K562 (cell line): Measurements from ENCODE around the gene CPA4. TPM values are rescaled to one million over a fixed set of nuclear protein-coding genes. Genes with fewer than 3 reads are reported as not detected.

Source experiments
- BDP1 ChIP-seq: IDR thresholded peaks from 3 replicates; pipeline ENCODE4 v1.6.1; 2011; ENCODE audit not compliant: insufficient read length, insufficient read depth
- FOXK1 ChIP-seq: sonication (generic); formaldehyde crosslinking; IDR thresholded peaks from 2 replicates; pipeline ENCODE4 v1.8.0; 2022; ENCODE audit warnings: missing genetic modification reagents, mild to moderate bottlenecking, borderline replicate concordance
- NCOR1 ChIP-seq: fragments of 450-650 bp; IDR thresholded peaks from 2 replicates; pipeline ENCODE4 v1.6.1; 2016; ENCODE audit warnings: mild to moderate bottlenecking, moderate library complexity
- NFIX ChIP-seq: fragments of 250-450 bp; sonication (Bioruptor Pico); IDR thresholded peaks from 2 replicates; pipeline ENCODE4 v1.4.0; 2020; ENCODE audit warnings: low read depth, mild to moderate bottlenecking, moderate library complexity
- PHTF2 ChIP-seq: fragments of 250-450 bp; sonication (Bioruptor Pico); IDR thresholded peaks from 2 replicates; pipeline ENCODE4 v1.5.0; 2021; ENCODE audit warnings: mild to moderate bottlenecking
- SRSF3 ChIP-seq: fragments of 200-400 bp; formaldehyde crosslinking; IDR thresholded peaks from 2 replicates; pipeline ENCODE4 v1.6.1; 2016; ENCODE audit warnings: mild to moderate bottlenecking, low read length, moderate library complexity; ENCODE audit not compliant: insufficient read depth
- STAT5A ChIP-seq: IDR thresholded peaks from 2 replicates; pipeline ENCODE4 v1.6.1; 2012; ENCODE audit warnings: low read length, inconsistent platforms, borderline replicate concordance
- ZNF232 ChIP-seq: sonication (generic); formaldehyde crosslinking; IDR thresholded peaks from 2 replicates; pipeline ENCODE4 v1.8.0; 2022; ENCODE audit warnings: mild to moderate bottlenecking, missing genetic modification reagents
- polyA plus RNA-seq, 8 experiments: library from polyadenylated mRNA; depleted of rRNA in 4 of 8; stranded (reverse) in 5 of 8; unstranded in 3 of 8; fragments of >200 nt; fragmentation: Nextera tagmentation in 2 of 8; fragmentation: Illumina TruSeq in 1 of 8; extraction: Ambion mirVana in 2 of 8; extraction: Trizol in 1 of 8; gene quantifications; 2 replicates each; pipeline versions ENCODE4 v1.2.1 to v1.2.3, GENCODE V29; 2011 to 2014; ENCODE audit warnings: inconsistent platforms in 1 of 8, missing spikeins in 1 of 8
- total RNA-seq, 7 experiments: library from RNA; depleted of rRNA in 6 of 7; stranded (reverse); fragments of >200 nt in 6 of 7; fragmentation: Illumina TruSeq in 2 of 7; extraction: Trizol in 2 of 7; gene quantifications; 2 replicates each; pipeline versions ENCODE4 v1.2.1 to v1.2.3, GENCODE V29; 2011 to 2021; ENCODE audit warnings: low replicate concordance in 1 of 7
- TF ChIP-seq, protein P1 (sequence below): fragments of 450-650 bp; IDR thresholded peaks from 2 replicates; pipeline ENCODE4 v1.7.0; 2016; ENCODE audit warnings: borderline replicate concordance
- TF ChIP-seq, protein P2 (sequence below): fragments of 450-650 bp; formaldehyde crosslinking; IDR thresholded peaks from 2 replicates; pipeline ENCODE4 v1.4.0; 2020; ENCODE audit warnings: mild to moderate bottlenecking, moderate library complexity

The CPA4 gene
- total and polyA plus RNA-seq, 9 of the 15 experiments (the other 6 are each of a cell fraction or from before 2014, with no cell fraction given) = not detected

DNA sequence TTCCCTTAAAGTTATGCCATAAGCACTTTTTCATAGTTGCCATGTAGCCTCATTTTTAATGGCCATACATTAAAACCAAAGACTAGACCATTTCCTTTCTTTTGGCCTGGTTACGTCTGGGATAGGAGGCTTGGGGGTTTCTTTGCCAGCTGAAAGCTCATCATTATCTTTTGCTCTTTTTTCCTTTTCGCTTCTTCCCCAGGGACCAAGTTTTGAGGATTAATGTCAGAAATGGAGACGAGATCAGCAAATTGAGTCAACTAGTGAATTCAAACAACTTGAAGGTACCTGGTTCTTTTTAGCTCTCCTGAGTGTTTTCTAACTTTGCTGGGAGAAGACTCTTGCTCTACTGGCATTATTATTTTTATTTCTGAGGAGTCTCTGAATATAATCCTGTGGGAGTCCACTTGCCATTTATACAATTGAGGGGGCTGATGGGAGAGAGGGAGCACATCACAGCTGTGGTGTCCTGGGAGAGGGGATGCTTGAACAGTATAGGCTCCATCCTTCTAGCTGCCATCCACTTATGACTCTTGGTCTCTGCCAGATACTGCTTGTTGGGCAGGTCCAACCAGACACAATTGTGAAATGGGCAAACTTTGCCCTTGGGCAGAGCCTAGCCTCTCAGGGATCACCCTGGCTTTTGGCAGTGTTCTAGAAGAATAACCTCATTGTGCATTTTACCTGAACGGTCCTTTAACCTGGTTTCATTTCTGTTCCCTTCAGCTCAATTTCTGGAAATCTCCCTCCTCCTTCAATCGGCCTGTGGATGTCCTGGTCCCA is 5.8 kb downstream of the CPA4 start (continued):
- TF ChIP-seq BDP1 (no peak), NFIX (CRISPR knock-in tag) (no peak), ZNF232 (CRISPR knock-in tag) (no peak), FOXK1 (CRISPR knock-in tag) (no peak), SRSF3 (no peak), PHTF2 (CRISPR knock-in tag) (no peak), STAT5A (no peak), NCOR1 (no peak)
- TF ChIP-seq, protein P1, sequence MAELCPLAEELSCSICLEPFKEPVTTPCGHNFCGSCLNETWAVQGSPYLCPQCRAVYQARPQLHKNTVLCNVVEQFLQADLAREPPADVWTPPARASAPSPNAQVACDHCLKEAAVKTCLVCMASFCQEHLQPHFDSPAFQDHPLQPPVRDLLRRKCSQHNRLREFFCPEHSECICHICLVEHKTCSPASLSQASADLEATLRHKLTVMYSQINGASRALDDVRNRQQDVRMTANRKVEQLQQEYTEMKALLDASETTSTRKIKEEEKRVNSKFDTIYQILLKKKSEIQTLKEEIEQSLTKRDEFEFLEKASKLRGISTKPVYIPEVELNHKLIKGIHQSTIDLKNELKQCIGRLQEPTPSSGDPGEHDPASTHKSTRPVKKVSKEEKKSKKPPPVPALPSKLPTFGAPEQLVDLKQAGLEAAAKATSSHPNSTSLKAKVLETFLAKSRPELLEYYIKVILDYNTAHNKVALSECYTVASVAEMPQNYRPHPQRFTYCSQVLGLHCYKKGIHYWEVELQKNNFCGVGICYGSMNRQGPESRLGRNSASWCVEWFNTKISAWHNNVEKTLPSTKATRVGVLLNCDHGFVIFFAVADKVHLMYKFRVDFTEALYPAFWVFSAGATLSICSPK = no peak
- TF ChIP-seq, protein P2, sequence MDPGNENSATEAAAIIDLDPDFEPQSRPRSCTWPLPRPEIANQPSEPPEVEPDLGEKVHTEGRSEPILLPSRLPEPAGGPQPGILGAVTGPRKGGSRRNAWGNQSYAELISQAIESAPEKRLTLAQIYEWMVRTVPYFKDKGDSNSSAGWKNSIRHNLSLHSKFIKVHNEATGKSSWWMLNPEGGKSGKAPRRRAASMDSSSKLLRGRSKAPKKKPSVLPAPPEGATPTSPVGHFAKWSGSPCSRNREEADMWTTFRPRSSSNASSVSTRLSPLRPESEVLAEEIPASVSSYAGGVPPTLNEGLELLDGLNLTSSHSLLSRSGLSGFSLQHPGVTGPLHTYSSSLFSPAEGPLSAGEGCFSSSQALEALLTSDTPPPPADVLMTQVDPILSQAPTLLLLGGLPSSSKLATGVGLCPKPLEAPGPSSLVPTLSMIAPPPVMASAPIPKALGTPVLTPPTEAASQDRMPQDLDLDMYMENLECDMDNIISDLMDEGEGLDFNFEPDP (CRISPR knock-in tag) = no peak
